GM19025 (cell line): ENCODE data around the gene ANGEL1.

ENCODE experiments used
- ATAC-seq: cut with Tn5 transposase; IDR thresholded peaks from one replicate; pipeline ENCODE4 v1.9.1; 2021; ENCODE audit warnings: mild to moderate bottlenecking, low read depth, moderate library complexity; ENCODE audit not compliant: unreplicated experiment

ANGEL1 gene

GRCh38 chr14:76780058-76780345 is 32.7 kb downstream of the ANGEL1 start:
- ATAC-seq: no peak

GRCh38 chr14:76779221-76780057 is 33.2 kb downstream of the ANGEL1 start:
- ATAC-seq: no peak

- ATAC-seq: no peak
Measured at GRCh38 chr14:76778546-76779215, 34.0 kb downstream of the ANGEL1 start.

- ATAC-seq: no peak
Measured at GRCh38 chr14:76777721-76778120, 35.0 kb downstream of the ANGEL1 start.

GRCh38 chr14:76776428-76777251 is 36.0 kb downstream of the ANGEL1 start:
- ATAC-seq: no peak

- ATAC-seq: no peak
Measured at GRCh38 chr14:76775695-76776427, 36.8 kb downstream of the ANGEL1 start.

- no peak for ATAC-seq
Measured at GRCh38 chr14:76774821-76775694, 37.6 kb downstream of the ANGEL1 start.

- ATAC-seq: no peak
Measured at GRCh38 chr14:76773956-76774820, 38.5 kb downstream of the ANGEL1 start.

GRCh38 chr14:76773188-76773885 is 39.3 kb downstream of the ANGEL1 start:
- no peak for ATAC-seq

GRCh38 chr14:76772300-76773187 is 40.1 kb downstream of the ANGEL1 start:
- ATAC-seq: no peak

- no peak for ATAC-seq
Measured at GRCh38 chr14:76771437-76771980, 41.2 kb downstream of the ANGEL1 start.

GRCh38 chr14:76770521-76771436 is 41.9 kb downstream of the ANGEL1 start:
- ATAC-seq: no peak

- ATAC-seq: no peak
Measured at GRCh38 chr14:76769636-76770292, 42.9 kb downstream of the ANGEL1 start.

GRCh38 chr14:76768671-76769500 is 43.8 kb downstream of the ANGEL1 start:
- ATAC-seq: no peak
